PC-9 (cell line): ENCODE data around the gene RHBDD1.

ENCODE experiments used
- EZH2 ChIP-seq: fragments of 200-600 bp; sonication (generic); IDR thresholded peaks from 2 replicates; pipeline ENCODE4 v1.8.0; 2017; ENCODE audit warnings: antibody characterized with exemption, low read depth
- TF ChIP-seq, protein P1 (sequence below): fragments of 200-600 bp; sonication (generic); conservative IDR thresholded peaks from 2 replicates; pipeline ENCODE4 v1.6.1; 2017; ENCODE audit warnings: mixed run types, antibody characterized with exemption, mild to moderate bottlenecking, moderate library complexity

DNA sequence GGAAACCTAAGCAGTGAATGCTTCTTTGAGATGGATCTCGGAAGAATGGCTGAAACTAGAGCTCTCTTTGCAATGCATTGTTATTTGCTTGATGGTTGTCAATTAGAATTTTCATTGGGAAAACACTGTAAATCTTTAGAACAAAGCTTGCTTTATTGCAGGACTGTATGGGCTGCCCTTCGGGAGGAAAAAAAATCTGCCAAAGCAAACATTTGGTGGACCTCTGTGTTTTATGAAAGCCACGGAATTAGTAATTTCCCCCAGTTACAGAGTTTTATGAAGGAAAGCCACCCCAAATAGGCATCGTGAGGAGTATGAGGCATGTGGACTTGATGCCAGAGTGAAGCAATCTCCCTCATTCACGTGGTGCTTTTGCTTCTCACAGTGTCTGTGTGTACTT, 33.5 kb downstream of the RHBDD1 start:
- TF ChIP-seq, protein P1, sequence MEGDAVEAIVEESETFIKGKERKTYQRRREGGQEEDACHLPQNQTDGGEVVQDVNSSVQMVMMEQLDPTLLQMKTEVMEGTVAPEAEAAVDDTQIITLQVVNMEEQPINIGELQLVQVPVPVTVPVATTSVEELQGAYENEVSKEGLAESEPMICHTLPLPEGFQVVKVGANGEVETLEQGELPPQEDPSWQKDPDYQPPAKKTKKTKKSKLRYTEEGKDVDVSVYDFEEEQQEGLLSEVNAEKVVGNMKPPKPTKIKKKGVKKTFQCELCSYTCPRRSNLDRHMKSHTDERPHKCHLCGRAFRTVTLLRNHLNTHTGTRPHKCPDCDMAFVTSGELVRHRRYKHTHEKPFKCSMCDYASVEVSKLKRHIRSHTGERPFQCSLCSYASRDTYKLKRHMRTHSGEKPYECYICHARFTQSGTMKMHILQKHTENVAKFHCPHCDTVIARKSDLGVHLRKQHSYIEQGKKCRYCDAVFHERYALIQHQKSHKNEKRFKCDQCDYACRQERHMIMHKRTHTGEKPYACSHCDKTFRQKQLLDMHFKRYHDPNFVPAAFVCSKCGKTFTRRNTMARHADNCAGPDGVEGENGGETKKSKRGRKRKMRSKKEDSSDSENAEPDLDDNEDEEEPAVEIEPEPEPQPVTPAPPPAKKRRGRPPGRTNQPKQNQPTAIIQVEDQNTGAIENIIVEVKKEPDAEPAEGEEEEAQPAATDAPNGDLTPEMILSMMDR: no peak
- no peak for TF ChIP-seq EZH2
